Loucy (cell line): ENCODE measurements around the gene SSC4D.

Experiments
- H2AFZ ChIP-seq: fragments of 200-600 bp; sonication (generic); 2 replicates; pipeline ENCODE4 v1.6.0; 2016; ENCODE audit warnings: antibody characterized with exemption, mild to moderate bottlenecking, low read length, moderate library complexity
- H3F3A ChIP-seq: fragments of 200-600 bp; 2 replicates; pipeline ENCODE4 v1.6.0; 2016; ENCODE audit warnings: antibody characterized with exemption, low read depth, mild to moderate bottlenecking
- H3K27me3 ChIP-seq: fragments of 200-600 bp; sonication (generic); 2 replicates; pipeline ENCODE4 v1.6.1; 2014; ENCODE audit warnings: low read length, mild to moderate bottlenecking; ENCODE audit not compliant: insufficient read depth, poor library complexity, severe bottlenecking
- H3K36me3 ChIP-seq: fragments of 200-600 bp; sonication (generic); 2 replicates; pipeline ENCODE4 v1.6.1; 2016; ENCODE audit warnings: low read length; ENCODE audit not compliant: insufficient read depth
- H3K4me1 ChIP-seq: fragments of 200-600 bp; sonication (generic); 2 replicates; pipeline ENCODE4 v1.5.1; 2014; ENCODE audit warnings: low read length, mild to moderate bottlenecking; ENCODE audit not compliant: insufficient read depth, poor library complexity, severe bottlenecking
- H3K4me2 ChIP-seq: fragments of 200-600 bp; sonication (generic); 2 replicates; pipeline ENCODE4 v1.6.0; 2014; ENCODE audit warnings: antibody characterized with exemption, low read length, low read depth, mild to moderate bottlenecking; ENCODE audit not compliant: poor library complexity, severe bottlenecking
- H3K4me3 ChIP-seq: fragments of 200-600 bp; sonication (generic); 2 replicates; pipeline ENCODE4 v1.5.1; 2014; ENCODE audit warnings: low read length, mild to moderate bottlenecking, mixed read lengths; ENCODE audit not compliant: poor library complexity, severe bottlenecking
- H3K79me2 ChIP-seq: fragments of 200-600 bp; sonication (generic); 2 replicates; pipeline ENCODE4 v1.6.1; 2014; ENCODE audit warnings: low read length; ENCODE audit not compliant: insufficient read depth
- H3K9ac ChIP-seq: fragments of 200-600 bp; sonication (generic); 2 replicates; pipeline ENCODE4 v1.6.0; 2014; ENCODE audit warnings: mild to moderate bottlenecking, low read depth, low read length, moderate library complexity; ENCODE audit not compliant: poor library complexity, severe bottlenecking
- H3K9me2 ChIP-seq: fragments of 200-600 bp; sonication (generic); replicated peaks from 2 replicates; pipeline ENCODE4 v1.6.1; 2016; ENCODE audit warnings: low read depth, low read length, mixed read lengths
- H3K9me3 ChIP-seq: fragments of 200-600 bp; sonication (generic); 2 replicates; pipeline ENCODE4 v1.6.1; 2014; ENCODE audit warnings: mild to moderate bottlenecking, antibody characterized with exemption, low read length, low read depth; ENCODE audit not compliant: insufficient read depth
- H4K20me1 ChIP-seq: fragments of 200-600 bp; sonication (generic); 2 replicates; pipeline ENCODE4 v1.6.0; 2014; ENCODE audit warnings: antibody characterized with exemption, low read length, mild to moderate bottlenecking; ENCODE audit not compliant: insufficient read depth, poor library complexity, severe bottlenecking
- CTCF ChIP-seq: fragments of 200-600 bp; sonication (generic); conservative IDR thresholded peaks from 2 replicates; pipeline ENCODE4 v1.5.1; 2014; ENCODE audit warnings: mild to moderate bottlenecking, antibody characterized with exemption, low read length
- EZH2phosphoT487 ChIP-seq: fragments of 200-600 bp; IDR thresholded peaks from 2 replicates; pipeline ENCODE4 v1.6.1; 2018; ENCODE audit warnings: antibody characterized with exemption, mild to moderate bottlenecking, moderate library complexity, borderline replicate concordance

SSC4D gene

GRCh38 chr7:76380623-76380966 is 28.9 kb downstream of the SSC4D start:
- no peak overlapping the region for H3K9ac ChIP-seq

GRCh38 chr7:76377186-76377918 is 32.1 kb downstream of the SSC4D start:
- no peaks in the 10 kb centered on the region for H3K9me2 ChIP-seq
- H3K4me1 ChIP-seq = no peaks in the 10 kb centered on the region
- no peaks in the 10 kb centered on the region for H3K27me3 ChIP-seq
- TF ChIP-seq EZH2phosphoT487 (no peak), CTCF (no peak)
- H3F3A ChIP-seq = no peaks in the 10 kb centered on the region
- no peak overlapping the region for H3K9ac ChIP-seq
- no peaks in the 10 kb centered on the region for H3K79me2 ChIP-seq
- H2AFZ ChIP-seq = no peak overlapping the region
- no peaks in the 10 kb centered on the region for H4K20me1 ChIP-seq
- H3K4me3 ChIP-seq = no peak overlapping the region
- H3K4me2 ChIP-seq = no peak overlapping the region
- H3K9me3 ChIP-seq = no peaks in the 10 kb centered on the region
- H3K36me3 ChIP-seq = no peaks in the 10 kb centered on the region

More at GRCh38 chr7:76380623-76380966, 28.9 kb downstream of the SSC4D start:
- H3F3A ChIP-seq = no peaks in the 10 kb centered on the region
- no peak for TF ChIP-seq CTCF
- no peak for TF ChIP-seq EZH2phosphoT487
- H3K27me3 ChIP-seq = no peaks in the 10 kb centered on the region
- no peaks in the 10 kb centered on the region for H3K36me3 ChIP-seq
- no peaks in the 10 kb centered on the region for H4K20me1 ChIP-seq
- H3K9me3 ChIP-seq = no peaks in the 10 kb centered on the region
- H3K4me3 ChIP-seq = peak overlapping the region; percentile 52
- peak overlapping the region; percentile 41 for H3K4me2 ChIP-seq
- H3K79me2 ChIP-seq = no peaks in the 10 kb centered on the region
- H3K9me2 ChIP-seq = no peaks in the 10 kb centered on the region
- H2AFZ ChIP-seq = peak overlapping the region; percentile 86; the same call in 1 of the 2 replicates
- no peaks in the 10 kb centered on the region for H3K4me1 ChIP-seq

GRCh38 chr7:76375251-76375650 is 34.2 kb downstream of the SSC4D start:
- H3K27me3 ChIP-seq = no peaks in the 10 kb centered on the region
- no peak overlapping the region for H3K4me2 ChIP-seq
- H3K9me2 ChIP-seq = no peaks in the 10 kb centered on the region
- no peaks in the 10 kb centered on the region for H3K4me1 ChIP-seq
- no peaks in the 10 kb centered on the region for H3K36me3 ChIP-seq
- no peak overlapping the region for H3K4me3 ChIP-seq
- H3K79me2 ChIP-seq = no peaks in the 10 kb centered on the region
- H3F3A ChIP-seq = no peaks in the 10 kb centered on the region
- TF ChIP-seq CTCF (no peak), EZH2phosphoT487 (no peak)
- no peak overlapping the region for H3K9ac ChIP-seq
- H3K9me3 ChIP-seq = no peaks in the 10 kb centered on the region
- no peak overlapping the region for H2AFZ ChIP-seq
- no peaks in the 10 kb centered on the region for H4K20me1 ChIP-seq
